HG03045 (cell line): ENCODE results near the gene KRTAP22-1.

Experiments used
- ATAC-seq: cut with Tn5 transposase; IDR thresholded peaks from one replicate; pipeline ENCODE4 v1.9.1; 2021; ENCODE audit warnings: mild to moderate bottlenecking, moderate library complexity; ENCODE audit not compliant: unreplicated experiment

Gene KRTAP22-1

DNA sequence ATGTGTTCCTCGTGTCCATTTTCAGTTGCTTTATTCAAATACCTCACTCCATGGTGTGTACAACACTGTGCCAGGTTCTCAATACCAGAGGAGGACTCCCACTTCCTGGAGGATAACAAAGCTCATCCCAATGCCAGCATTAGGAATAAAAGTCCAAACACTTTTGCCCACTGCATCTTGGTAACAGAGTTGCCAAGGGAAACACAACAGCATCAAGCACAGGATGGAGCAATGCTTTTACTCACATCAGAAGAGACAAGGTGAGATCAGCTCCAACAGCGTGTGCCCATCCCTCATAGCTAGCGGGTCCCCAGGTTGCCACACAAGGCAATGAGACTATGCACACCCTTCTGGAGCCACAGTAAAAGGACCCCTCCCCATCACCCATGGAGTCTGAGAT, 22.5 kb downstream of the KRTAP22-1 start:
- no peak for ATAC-seq

DNA sequence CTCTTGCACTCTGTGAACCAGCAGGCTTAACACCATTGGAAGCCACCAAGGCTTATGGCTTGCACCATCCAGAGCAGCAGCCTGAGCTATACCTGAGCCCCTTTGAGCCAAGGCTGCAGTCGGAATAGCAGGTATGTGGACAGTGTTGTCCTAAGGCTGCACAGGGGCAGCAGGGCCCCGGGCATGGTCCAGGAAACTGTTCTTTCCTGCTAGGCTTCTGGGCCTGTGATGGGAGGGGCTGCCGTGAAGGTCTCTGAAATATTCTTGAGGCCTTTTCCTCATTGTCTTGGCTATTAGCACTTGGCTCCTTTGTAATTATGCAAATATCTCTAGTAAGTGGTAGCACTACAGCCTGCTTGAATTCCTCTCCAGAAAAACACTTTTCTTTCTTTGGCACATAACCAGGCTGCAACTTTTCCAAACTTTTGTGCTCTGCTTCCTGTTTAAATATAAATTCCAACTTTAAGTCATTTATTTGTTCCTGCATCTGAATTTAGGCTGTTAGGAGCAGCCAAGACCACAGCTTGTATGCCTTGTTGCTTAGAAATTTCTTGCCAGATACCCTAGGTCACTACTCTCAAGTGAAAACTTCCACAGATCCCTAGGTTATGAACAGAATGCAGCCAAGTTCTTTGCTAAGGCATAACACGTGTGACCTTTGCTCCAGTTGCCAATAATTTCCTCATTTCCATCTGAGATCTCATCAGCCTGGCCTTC, 24.7 kb downstream of the KRTAP22-1 start:
- ATAC-seq = no peak

DNA sequence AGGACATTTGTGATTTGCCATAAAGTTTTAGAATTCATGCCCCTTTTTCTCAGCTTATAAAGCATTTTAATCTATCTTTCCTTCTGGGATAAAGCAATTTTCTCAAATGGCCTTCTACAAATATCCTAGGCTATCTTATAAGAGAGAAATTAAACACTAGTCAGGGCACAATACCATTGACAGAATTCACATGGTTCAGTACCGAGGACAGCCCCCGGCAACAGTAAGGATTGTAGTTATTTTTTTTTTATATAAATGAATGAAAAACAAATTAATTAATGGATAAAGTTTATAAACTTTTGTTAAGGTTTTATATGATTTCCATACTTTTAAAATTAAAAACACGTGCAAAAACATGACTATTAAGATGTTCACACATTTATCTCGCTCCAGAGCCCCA, 27.2 kb downstream of the KRTAP22-1 start:
- ATAC-seq = no peak

DNA sequence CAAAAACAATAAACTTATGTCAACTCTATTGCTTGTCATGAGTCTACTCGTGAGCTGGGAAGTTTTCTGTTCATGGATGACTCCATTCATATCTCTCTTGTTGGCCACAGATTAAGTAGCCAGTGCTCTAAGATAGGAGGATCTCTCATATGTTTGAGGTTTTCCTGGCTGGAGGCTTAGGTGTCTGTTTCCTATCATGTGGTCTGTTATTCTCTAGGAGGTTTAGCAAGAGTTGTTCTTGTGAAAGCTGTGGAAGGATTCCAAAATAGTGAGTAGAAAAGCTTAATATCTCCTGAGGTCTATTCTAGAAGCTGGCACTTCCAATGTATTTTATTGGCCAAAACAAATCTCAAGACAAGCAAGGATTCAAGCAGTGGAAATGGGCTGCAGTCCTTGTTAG, 28.3 kb downstream of the KRTAP22-1 start:
- ATAC-seq = no peak

DNA sequence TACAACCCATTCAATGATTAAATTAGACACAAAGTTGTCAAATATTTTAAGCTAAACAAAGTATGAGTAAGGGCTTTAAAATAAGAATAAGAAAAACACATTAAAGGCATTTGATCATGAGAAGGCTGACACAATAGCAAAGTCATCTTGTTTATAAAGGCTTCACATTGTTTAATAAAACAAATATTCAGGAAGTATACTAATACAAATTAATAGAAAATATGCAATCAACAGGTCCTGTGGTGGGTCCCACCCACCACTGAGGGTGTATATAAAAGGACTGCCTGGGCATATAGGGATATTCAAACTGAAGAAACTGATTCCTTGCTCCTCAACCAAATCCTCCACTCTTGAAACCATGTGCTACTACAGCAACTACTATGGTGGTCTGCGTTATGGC, 34.0 kb downstream of the KRTAP22-1 start, which contains the start of gene KRTAP20-2:
Gene KRTAP20-2, plus strand, starts transcription at position 301 of the 400 bp plus-strand sequence. Its CDS starts 58 bp downstream, at position 359.
- no peak for ATAC-seq

DNA sequence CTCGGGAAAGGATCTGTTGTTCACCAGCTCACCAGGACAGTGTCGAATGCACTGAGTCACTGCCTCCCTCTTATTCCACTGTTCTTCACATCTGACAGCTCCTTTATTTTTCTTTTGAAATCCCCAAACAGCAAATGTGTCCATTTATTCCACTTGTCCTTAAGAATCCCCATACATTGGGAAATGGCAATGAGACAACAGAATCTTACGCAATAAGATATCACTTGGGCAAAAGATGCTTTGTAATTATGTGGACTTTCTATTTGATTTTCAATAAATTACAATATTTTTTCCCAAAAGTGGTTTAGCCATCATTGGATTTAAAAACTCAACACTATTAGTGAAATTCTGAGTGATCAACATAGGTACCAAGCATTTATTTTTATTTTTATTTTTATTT, 37.8 kb downstream of the KRTAP22-1 start:
- ATAC-seq = no peak

DNA sequence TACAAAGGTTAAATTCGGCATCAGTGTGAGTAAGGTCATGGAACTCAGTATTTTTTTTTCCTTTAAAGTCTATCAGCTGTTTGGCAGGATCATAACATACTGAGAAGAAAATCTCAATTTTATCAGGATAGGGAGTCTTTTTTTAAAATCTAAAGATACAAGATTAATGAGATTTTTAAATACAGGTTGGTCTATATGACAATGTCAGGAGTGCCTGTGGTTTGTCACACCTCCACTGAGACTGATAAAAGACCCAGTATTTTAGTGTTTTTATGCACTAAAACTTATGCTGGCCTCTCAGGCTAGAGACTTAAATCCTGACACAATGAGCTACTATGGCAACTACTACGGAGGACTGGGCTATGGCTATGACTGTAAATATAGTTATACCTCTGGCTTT, 41.7 kb downstream of the KRTAP22-1 start, which contains the start of gene KRTAP20-3:
Gene KRTAP20-3, plus strand, starts transcription at position 301 of the 400 bp plus-strand sequence.
- ATAC-seq = no peak

DNA sequence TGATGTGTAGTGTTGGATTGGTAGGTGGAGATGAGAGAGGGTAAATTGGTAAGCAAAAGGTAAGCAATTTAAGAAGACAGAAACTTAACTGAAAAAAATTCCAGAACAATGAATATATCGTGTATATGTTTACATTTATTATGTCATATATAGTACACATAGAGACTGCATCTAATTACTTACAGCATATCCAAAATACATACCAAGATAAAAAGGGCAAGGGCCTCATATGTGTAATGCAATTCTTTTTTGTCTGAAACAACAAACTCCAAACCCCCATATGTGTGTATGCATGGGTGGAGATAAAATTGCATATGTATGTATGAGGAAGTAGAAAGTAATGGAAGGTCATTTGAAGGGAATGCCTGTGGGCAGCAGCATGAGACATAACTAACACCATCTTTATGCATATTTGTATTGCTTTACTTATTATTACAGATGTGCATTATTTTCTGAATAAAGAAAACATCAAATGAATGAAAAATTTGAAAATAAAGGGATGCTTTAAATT, 46.1 kb downstream of the KRTAP22-1 start:
- ATAC-seq = no peak
